ENCODE data around the gene MSGN1.

MSGN1 gene

GRCh38 chr2:17772532-17772931 is 43.7 kb upstream of the MSGN1 start:
- Histone ChIP-seq H3K36me3 (ENCODE audit: insufficient read depth, low read length) (peaks cover 76% of the 10 kb centered on the region), H3K79me2 (ENCODE audit: insufficient read depth, low read length) (no peaks in the 10 kb centered on the region), H3K27ac (ENCODE audit: low read depth, low read length, poor library complexity, severe bottlenecking) (no peak overlapping the region), H4K20me1 (ENCODE audit: insufficient read depth, low read length) (no peaks in the 10 kb centered on the region), H3K27me3 (ENCODE audit: insufficient read depth, low read length) (no peaks in the 10 kb centered on the region), H3F3A (ENCODE audit: insufficient read depth, low read length) (no peaks in the 10 kb centered on the region), H3K9ac (ENCODE audit: low read length) (no peak overlapping the region), H3K4me3 (ENCODE audit: low read depth, low read length, poor library complexity, severe bottlenecking) (no peak overlapping the region), H3K4me2 (ENCODE audit: low read length) (no peak overlapping the region), H3K4me1 (ENCODE audit: insufficient read depth, low read length, severe bottlenecking) (no peaks in the 10 kb centered on the region), H2AFZ (ENCODE audit: low read length) (no peak overlapping the region), H3K9me3 (ENCODE audit: low read length) (no peaks in the 10 kb centered on the region), H3K9me2 (ENCODE audit: low read depth, low read length) (no peaks in the 10 kb centered on the region)
- TF ChIP-seq EZH2 (IDR thresholded peaks at IDR 0.05; ENCODE audit: borderline replicate concordance, low read length), result no peak
- no peak for TF ChIP-seq CTCF (IDR thresholded peaks at IDR 0.05; ENCODE audit: low read length)

- Histone ChIP-seq H3K9me2 (ENCODE audit: low read depth, low read length) (no peaks in the 10 kb centered on the region), H3K4me2 (ENCODE audit: low read length) (no peak overlapping the region), H4K20me1 (ENCODE audit: insufficient read depth, low read length) (no peaks in the 10 kb centered on the region), H3K27ac (ENCODE audit: low read depth, low read length, poor library complexity, severe bottlenecking) (no peak overlapping the region), H3K36me3 (ENCODE audit: insufficient read depth, low read length) (peaks cover 65% of the 10 kb centered on the region), H2AFZ (ENCODE audit: low read length) (no peak overlapping the region), H3K79me2 (ENCODE audit: insufficient read depth, low read length) (no peaks in the 10 kb centered on the region), H3K4me1 (ENCODE audit: insufficient read depth, low read length, severe bottlenecking) (no peaks in the 10 kb centered on the region), H3F3A (ENCODE audit: insufficient read depth, low read length) (no peaks in the 10 kb centered on the region), H3K9ac (ENCODE audit: low read length) (no peak overlapping the region), H3K9me3 (ENCODE audit: low read length) (no peaks in the 10 kb centered on the region), H3K4me3 (ENCODE audit: low read depth, low read length, poor library complexity, severe bottlenecking) (no peak overlapping the region), H3K27me3 (ENCODE audit: insufficient read depth, low read length) (no peaks in the 10 kb centered on the region)
- no peak for TF ChIP-seq CTCF (IDR thresholded peaks at IDR 0.05; ENCODE audit: low read length)
- TF ChIP-seq EZH2 (IDR thresholded peaks at IDR 0.05; ENCODE audit: borderline replicate concordance, low read length), result no peak
These were observed 35.7 kb upstream of the MSGN1 start for GRCh38 chr2:17780546-17780945.

DNA sequence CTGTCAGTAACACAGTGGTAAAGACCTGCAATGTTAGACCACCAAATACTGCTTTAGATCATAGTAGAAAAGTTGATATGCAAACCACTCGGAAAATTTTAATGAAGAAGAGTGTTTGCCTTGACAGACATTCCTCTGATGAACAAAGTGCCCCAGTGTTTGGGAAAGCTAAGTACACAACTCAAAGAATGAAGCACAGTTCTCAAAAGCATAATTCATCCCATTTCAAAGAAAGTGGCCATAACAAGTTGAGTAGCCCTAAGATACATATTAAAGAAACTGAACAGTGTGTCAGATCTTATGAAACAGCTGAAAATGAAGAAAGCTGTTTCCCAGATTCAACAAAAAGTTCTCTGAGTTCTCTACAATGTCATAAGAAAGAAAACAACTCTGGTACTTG is 34.8 kb upstream of the MSGN1 start:
- no peak overlapping the region for H3K27ac ChIP-seq (ENCODE audit: low read depth, low read length, poor library complexity, severe bottlenecking)
- H2AFZ ChIP-seq (ENCODE audit: low read length), result no peak overlapping the region
- no peaks in the 10 kb centered on the region for H3F3A ChIP-seq (ENCODE audit: insufficient read depth, low read length)
- no peak overlapping the region for H3K4me2 ChIP-seq (ENCODE audit: low read length)
- H3K4me3 ChIP-seq (ENCODE audit: low read depth, low read length, poor library complexity, severe bottlenecking), result no peak overlapping the region
- no peaks in the 10 kb centered on the region for H3K79me2 ChIP-seq (ENCODE audit: insufficient read depth, low read length)
- no peaks in the 10 kb centered on the region for H3K27me3 ChIP-seq (ENCODE audit: insufficient read depth, low read length)
- H4K20me1 ChIP-seq (ENCODE audit: insufficient read depth, low read length), result no peaks in the 10 kb centered on the region
- no peak for TF ChIP-seq CTCF (IDR thresholded peaks at IDR 0.05; ENCODE audit: low read length)
- no peak for TF ChIP-seq EZH2 (IDR thresholded peaks at IDR 0.05; ENCODE audit: borderline replicate concordance, low read length)
- no peaks in the 10 kb centered on the region for H3K4me1 ChIP-seq (ENCODE audit: insufficient read depth, low read length, severe bottlenecking)
- peaks cover 58% of the 10 kb centered on the region for H3K36me3 ChIP-seq (ENCODE audit: insufficient read depth, low read length)
- H3K9ac ChIP-seq (ENCODE audit: low read length), result no peak overlapping the region
- H3K9me3 ChIP-seq (ENCODE audit: low read length), result no peaks in the 10 kb centered on the region
- no peaks in the 10 kb centered on the region for H3K9me2 ChIP-seq (ENCODE audit: low read depth, low read length)

All from OCI-LY1 (cell line).